ENCODE results near the gene CAMSAP1. TPM values are rescaled to one million over a fixed set of nuclear protein-coding genes. Genes with fewer than 3 reads are reported as not detected.

Gene CAMSAP1
- total RNA-seq, 4 donors from 2014 or later: 11.8 to 23.4 (median 19.9) TPM

GRCh38 chr9:135901826-135902225, 5.5 kb downstream of the CAMSAP1 start:
- TF ChIP-seq POLR2A (IDR thresholded peaks at IDR 0.05) (no peak), CTCF (IDR thresholded peaks at IDR 0.05) (no peak)
- intact Hi-C loops (cut with DNase I): no loop called here
- H3K4me1 ChIP-seq: peaks cover 8 to 13% of the 10 kb centered on the region in 2 donors
- H3K27me3 ChIP-seq: no peaks in the 10 kb centered on the region
- 73 to 95% methylated on average over 2 of the region's 2 CpGs for WGBS, 2 donors
- H3K9me3 ChIP-seq: no peaks in the 10 kb centered on the region
- H3K36me3 ChIP-seq: no peaks in the 10 kb centered on the region
- no peak overlapping the region for H3K27ac ChIP-seq
- no peak for DNase-seq
- H3K4me3 ChIP-seq (replicated peaks in 1 of 3): no peak overlapping the region

GRCh38 chr9:135901031-135901758, 6.2 kb downstream of the CAMSAP1 start:
- peaks cover 7 to 12% of the 10 kb centered on the region in 2 donors for H3K4me1 ChIP-seq
- TF ChIP-seq POLR2A (IDR thresholded peaks at IDR 0.05): no peak
- WGBS, 2 donors: 87 to 90% methylated on average over 9 of the region's 9 CpGs

DNA sequence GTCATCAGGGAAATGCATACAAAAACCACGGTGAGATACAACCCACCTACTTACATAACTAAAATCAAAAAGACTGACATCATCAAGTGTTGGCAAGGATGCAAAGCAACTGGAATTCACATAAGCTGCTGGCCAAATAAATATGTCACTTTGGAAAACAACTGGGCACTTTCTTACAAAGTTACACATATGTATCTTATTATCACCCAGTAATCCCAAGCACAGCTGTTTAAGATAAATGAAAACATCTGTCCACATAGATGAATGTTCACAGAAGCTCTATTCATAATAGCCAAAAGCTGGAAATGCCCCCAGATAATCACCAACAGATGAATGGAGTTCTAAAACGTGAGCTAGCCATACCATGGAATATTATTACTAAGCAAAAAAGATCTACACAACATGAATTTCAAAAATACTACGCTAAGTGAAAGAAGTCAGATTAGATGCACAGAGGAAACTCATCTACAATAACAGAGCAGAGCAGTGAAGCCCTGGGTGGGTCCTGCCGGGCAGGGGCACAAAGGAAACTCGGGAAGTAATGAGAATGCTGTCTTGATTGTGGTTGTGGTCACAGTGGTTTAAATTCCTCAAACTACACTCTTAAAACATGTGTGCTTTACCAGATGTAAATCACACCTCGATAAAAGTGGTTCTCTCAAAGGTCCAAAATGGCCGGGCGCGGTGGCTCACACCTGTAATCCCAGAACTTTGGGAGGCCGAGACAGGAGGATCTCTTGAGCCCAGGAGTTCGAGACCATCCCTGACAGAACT, 8.5 kb downstream of the CAMSAP1 start:
- H3K27ac ChIP-seq: no peak overlapping the region
- H3K4me3 ChIP-seq (replicated peaks in 1 of 3): no peak overlapping the region
- DNase-seq: no peak
- TF ChIP-seq CTCF (IDR thresholded peaks at IDR 0.05): no peak
- no peak for TF ChIP-seq POLR2A (IDR thresholded peaks at IDR 0.05)
- no peaks in the 10 kb centered on the region for H3K27me3 ChIP-seq
- WGBS, 2 donors: 90 to 92% methylated on average over 11 of the region's 11 CpGs
- H3K9me3 ChIP-seq: no peaks in the 10 kb centered on the region
- H3K36me3 ChIP-seq: no peaks in the 10 kb centered on the region
- no peaks in the 10 kb centered on the region for H3K4me1 ChIP-seq
- intact Hi-C loops (cut with DNase I): no loop called here

More at GRCh38 chr9:135901031-135901758, 6.2 kb downstream of the CAMSAP1 start:
- H3K9me3 ChIP-seq: no peaks in the 10 kb centered on the region
- DNase-seq: no peak
- no peaks in the 10 kb centered on the region for H3K36me3 ChIP-seq
- H3K27ac ChIP-seq: no peak overlapping the region
- no peak overlapping the region for H3K4me3 ChIP-seq (replicated peaks in 1 of 3)
- intact Hi-C loops (cut with DNase I): no loop called here
- H3K27me3 ChIP-seq: no peaks in the 10 kb centered on the region

GRCh38 chr9:135896626-135897025, 10.7 kb downstream of the CAMSAP1 start:
- no peaks in the 10 kb centered on the region for H3K36me3 ChIP-seq
- H3K27ac ChIP-seq: no peak overlapping the region
- intact Hi-C loops (cut with DNase I): no loop called here
- DNase-seq: no peak
- no peaks in the 10 kb centered on the region for H3K9me3 ChIP-seq
- H3K27me3 ChIP-seq: no peaks in the 10 kb centered on the region
- TF ChIP-seq POLR2A (IDR thresholded peaks at IDR 0.05) (no peak), CTCF (IDR thresholded peaks at IDR 0.05) (no peak)
- 93 to 95% methylated on average over 2 of the region's 2 CpGs for WGBS, 2 donors
- H3K4me3 ChIP-seq (replicated peaks in 1 of 3): no peak overlapping the region
- no peaks in the 10 kb centered on the region for H3K4me1 ChIP-seq

DNA sequence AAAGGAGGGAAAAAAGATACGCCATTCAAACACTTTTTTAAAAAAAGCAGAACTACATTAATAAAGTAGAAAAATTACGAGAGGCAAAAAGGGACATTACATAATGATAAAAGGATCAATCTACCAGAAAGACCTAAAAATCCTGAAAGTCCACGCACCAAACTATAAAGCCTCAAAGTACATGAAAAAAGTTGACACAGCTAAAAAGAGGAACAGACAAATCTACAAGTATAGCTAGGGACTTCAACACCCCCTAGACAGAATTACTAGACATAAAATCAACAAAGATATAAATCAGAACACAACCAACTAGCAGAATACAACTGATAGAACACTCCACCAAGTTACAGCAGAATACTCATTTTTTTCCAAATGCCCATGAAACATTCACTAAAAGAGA, 11.1 kb downstream of the CAMSAP1 start:
- Histone ChIP-seq H3K27ac (no peak overlapping the region), H3K4me1 (no peaks in the 10 kb centered on the region), H3K9me3 (no peaks in the 10 kb centered on the region), H3K4me3 (replicated peaks in 1 of 3) (no peak overlapping the region), H3K27me3 (no peaks in the 10 kb centered on the region), H3K36me3 (no peaks in the 10 kb centered on the region)
- 92 to 94% methylated on average over 3 of the region's 3 CpGs for WGBS, 2 donors
- no peak for TF ChIP-seq CTCF (IDR thresholded peaks at IDR 0.05)
- TF ChIP-seq POLR2A (IDR thresholded peaks at IDR 0.05): no peak
- intact Hi-C loops (cut with DNase I): no loop called here
- DNase-seq: no peak
